NCI-H345 treated with DMSO at 0.1 percent for 48 hours (cell line): ENCODE data around the gene ATL3.
"Not testable (repeated sequence)": the region's sequence is repeated elsewhere in the genome, so short reads cannot be mapped to it uniquely, and the experiment has no call there.

ENCODE experiments used
- DNase-seq: peaks from one replicate; lab custom pipeline; 2025; ENCODE audit not compliant: unreplicated experiment; lab: John Stamatoyannopoulos, UW

Gene ATL3

GRCh38 chr11:63671322-63672155 is at the start of gene ATL3:
TSS of gene ATL3 (minus strand) at chr11:63671376. CDS start at chr11:63671335, 41 bp downstream.
- DNase-seq = peak; percentile 63

DNA sequence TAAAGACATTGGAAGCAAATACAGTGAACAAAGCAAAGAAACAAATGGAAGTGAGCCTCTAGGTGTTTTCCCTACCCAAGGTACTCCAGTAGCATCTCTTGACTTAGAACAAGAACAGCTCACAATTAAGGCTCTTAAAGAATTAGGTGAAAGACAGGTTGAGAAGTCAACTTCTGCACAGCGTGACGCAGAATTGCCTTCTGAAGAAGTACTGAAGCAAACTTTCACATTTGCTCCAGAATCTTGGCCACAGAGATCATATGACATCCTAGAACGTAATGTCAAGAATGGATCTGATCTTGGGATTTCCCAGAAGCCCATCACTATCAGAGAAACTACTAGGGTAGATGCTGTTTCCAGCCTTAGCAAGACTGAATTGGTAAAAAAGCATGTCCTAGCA is 49.4 kb upstream of the ATL3 start:
- DNase-seq = no peak

DNA sequence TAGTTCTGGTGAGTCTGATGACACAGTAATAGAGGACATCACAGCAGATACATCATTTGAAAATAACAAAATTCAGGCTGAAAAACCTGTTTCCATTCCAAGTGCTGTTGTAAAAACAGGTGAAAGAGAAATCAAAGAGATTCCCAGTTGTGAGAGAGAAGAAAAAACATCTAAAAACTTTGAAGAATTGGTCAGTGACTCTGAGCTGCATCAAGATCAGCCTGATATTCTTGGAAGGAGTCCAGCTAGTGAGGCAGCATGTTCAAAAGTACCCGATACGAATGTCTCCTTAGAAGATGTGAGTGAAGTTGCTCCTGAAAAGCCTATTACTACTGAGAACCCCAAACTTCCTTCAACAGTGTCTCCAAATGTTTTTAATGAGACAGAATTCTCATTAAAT is 48.8 kb upstream of the ATL3 start:
- no peak for DNase-seq

- no peak for DNase-seq
Observed at GRCh38 chr11:63719001-63719400, 47.8 kb upstream of the ATL3 start.

- no peak for DNase-seq
Observed at GRCh38 chr11:63716046-63716445, 44.9 kb upstream of the ATL3 start.

DNA sequence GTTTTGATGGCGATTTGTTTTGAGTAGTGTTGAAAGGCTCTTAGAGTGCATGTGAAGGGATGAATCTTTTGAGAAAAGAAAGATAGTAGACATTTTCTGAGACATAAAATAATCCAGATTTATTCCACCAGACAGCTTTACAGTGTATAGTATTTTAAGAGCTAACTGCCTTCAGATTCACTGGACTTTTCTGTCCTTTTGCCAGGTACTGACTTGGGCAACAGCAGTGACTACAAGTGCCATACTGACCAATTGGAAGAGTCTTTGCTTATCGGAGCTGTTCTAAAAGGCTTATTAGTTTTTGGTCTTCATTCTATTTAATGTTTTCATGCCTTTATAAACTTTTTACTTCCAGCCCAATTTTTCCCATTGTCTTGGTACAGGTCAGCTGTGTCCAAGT is 42.6 kb upstream of the ATL3 start:
- no peak for DNase-seq

DNA sequence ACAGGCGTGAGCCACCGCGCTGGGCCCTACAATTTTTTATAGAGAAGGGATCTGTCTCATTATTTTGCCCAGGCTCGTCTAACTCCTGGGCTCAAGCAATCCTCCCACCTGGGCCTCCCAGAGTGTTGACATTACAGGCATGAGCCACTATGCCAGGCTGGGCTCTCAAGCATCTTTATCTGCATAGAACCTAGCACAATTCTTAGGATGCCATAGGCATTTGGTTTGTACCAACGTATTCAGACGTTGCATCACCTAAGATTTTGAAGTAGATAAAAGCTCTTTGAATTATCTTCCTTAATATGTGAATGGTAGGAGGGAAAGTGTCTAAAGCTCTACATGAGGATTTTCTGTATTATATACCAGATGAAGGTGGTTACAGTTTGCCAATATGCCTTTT is 40.7 kb upstream of the ATL3 start:
- no peak for DNase-seq

DNA sequence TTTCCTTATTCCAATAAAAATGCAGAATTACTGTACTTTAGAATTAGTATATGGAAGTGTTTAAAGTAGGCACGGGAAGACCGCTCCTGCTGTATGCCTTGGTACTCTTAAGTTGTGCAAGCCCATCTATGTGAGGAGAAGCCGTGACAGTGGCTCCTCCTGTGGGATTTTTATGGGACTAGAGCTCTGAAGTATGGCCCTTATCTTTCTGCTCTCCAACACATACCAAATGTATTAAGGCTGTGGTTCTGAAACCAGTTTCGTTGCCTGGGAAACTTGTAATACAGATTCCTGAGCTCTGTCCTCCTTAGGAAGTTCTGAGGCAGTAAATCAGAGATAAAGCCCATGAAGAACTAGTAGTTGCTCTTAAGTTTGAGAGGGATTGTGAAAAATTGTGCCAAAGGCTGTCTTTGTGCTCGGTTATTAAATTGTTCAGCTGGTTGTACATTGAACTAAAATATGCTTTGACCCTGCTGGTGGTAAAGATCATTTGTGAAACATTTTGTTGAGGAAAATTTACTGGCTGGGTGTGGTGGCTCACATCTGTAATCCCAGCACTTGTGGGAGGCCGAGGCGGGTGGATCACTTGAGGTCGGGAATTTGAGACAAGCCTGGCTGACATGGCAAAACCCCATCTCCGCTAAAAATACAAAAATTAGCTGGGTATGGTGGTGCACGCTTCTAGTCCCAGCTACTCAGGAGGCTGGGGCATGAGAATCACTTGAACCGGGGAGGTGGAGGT is 39.5 kb upstream of the ATL3 start:
- no peak for DNase-seq

GRCh38 chr11:63709336-63709884 is 38.2 kb upstream of the ATL3 start:
- no peak for DNase-seq

- no peak for DNase-seq
Observed at GRCh38 chr11:63708764-63709163, 37.6 kb upstream of the ATL3 start.

DNA sequence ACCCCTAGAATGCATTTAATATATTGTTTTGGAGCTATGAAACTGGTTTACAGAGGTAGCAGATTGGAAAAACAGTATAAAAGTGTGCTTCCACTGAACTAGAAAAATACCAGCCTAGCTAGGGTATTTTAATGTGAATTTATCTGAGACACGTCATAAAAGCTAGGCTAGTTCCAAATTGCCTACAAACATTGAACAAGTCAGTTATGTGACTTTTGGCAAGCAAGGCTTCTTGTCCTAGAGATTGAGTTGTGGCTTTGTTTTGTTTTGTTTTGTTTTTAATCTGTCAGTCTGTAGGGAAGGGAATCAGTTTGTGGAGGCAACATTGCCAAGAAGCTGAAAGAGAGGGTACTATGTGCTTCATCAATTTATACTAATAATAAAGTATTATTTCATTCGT is 34.4 kb upstream of the ATL3 start:
- DNase-seq = no peak

DNA sequence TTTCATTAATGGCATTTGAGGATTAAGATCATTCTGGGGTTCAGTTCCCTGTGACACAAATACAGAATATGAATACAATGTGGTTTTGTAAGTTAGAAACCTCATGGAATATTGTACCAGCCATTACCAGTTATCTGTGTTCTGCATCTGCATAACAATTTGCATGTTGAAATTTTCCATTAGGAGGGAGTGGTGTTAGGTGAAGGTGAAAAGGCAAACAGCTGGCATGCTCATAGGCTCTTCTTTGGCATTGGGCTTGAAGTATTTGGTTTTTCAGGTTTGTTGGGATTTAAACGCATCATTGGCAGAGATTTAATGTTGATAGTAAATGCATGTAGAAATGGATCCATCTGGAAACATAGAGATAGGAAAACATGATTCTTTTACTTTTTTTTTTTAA is 28.7 kb upstream of the ATL3 start:
- DNase-seq = no peak

DNA sequence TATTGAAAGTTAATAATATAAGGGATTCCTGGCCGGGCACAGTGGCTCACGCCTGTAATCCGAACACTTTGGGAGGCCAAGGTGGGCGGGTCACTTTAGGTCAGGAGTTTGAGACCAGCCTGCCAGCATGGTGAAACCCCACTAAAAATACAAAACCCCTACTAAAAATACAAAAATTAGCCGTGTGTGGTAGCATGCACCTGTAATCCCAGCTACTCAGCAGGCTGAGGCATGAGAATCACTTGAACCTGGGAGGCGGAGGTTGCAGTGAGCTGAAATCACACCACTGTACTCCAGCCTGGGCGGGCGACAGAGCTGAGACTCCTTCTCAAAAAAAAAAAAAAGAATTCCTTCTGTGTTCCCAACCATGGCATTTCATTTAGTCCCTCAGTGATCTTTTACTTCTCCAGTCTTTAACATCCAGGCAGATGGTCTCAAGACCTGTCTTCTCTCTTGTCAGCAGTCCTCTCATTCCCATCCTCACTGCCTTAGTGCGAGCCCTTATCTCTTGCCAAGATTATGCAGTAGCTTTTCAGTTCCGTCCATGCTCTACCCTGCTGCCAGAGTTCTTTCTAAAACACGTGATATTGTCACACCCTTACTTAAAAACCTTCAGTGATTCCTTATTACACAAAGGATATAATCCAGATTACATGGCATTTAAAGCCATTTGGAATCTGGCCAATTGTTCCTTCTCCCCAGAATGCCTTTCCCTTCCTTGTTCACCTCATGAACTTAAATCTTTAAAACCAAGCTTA is 28.0 kb upstream of the ATL3 start:
- no peak for DNase-seq

DNA sequence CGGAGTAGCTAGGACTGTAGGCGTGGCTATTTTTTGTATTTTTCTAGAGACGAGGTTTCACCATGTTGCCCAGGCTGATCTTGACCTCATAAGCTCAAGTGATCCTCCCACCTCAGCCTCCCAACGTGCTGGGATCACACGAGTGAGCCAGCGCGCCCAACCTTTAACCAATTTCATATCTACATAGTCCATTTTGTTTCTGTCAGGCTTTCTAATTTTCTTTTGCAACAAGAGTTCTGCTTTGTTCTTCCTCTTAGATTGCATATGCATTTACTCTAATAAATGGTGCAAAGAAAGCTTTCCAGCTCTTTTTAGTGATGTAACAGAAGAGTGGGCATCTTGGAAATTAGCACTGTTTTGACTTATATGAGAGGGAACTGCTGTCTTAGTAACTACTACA is 23.4 kb upstream of the ATL3 start:
- DNase-seq = no peak

GRCh38 chr11:63687845-63688244 is 16.7 kb upstream of the ATL3 start:
- DNase-seq = no peak

- DNase-seq = no peak
Observed at GRCh38 chr11:63686926-63687325, 15.8 kb upstream of the ATL3 start.

DNA sequence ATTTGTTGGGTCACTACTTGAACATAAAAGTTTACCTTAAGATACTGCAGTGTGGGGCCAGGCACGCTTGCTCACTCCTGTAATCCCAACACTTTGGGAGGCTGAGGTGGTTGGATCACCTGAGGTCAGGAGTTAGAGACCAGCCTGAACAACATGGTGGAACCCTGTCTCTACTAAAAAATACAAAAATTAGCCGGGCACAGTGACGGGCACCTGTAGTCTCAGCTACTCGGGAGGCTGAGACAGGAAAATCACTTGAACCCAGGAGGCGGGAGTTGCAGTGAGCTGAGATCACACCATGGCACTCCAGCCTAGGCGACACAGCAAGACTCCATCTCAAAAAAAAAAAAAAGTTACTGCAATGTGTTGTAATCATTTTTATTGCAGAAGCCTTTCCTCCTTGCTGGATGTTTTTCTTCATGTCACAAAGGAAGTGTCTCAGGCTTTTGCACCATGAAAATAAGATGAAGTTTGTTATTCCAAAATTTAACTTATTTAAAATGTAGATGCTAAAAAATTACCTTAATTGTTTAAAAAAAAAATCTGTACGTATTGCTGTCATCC is 14.1 kb upstream of the ATL3 start:
- not testable (repeated sequence) for DNase-seq

DNA sequence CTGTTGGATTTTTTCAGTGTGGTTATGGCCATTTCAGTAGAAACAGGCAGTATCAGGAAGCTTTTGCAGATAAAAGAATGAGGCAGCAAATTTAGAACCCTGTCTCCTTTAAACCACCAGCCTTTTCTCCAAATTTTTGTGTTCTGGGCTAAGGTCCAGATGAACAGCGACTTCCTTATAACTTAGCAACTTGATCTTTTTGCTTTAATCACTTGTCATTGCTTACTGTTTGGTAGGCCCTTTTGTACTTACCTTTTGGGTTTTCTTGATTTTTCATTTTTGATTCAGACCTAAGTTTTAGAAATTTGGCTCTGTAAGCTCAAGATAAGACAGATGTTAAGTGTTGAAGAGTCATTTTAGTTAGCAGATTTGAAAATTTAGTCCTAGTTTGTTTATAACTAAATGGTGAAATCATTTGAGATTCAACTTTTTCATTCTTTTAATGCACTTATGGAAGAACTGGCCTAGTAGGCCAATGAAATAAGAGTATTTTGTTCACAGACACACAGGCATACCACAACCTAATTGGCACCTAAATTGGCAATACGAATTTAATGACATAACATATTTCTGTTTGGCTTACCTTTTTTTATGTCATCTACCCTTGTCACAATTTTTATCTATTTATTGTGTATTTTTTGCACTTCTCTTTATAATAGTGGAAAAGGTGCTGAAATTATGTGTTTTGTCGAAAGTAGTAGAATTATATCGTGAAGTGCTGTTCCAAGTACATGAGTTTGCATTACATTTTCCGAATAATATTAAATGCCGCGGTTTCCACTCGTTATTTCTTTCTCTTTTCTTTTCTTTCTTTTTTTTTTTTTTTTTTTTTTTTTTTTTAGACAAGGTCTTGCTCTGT is 12.2 kb upstream of the ATL3 start:
- DNase-seq = no peak

GRCh38 chr11:63682066-63683021 is 11.2 kb upstream of the ATL3 start:
- DNase-seq = peak; percentile 54
